Measurements from ENCODE around the gene OSBPL10. TPM values are rescaled to one million over a fixed set of nuclear protein-coding genes. Genes with fewer than 3 reads are reported as not detected.

OSBPL10 gene
- total RNA-seq, 1 donor = 29.0 TPM

GRCh38 chr3:31667582-31667981 lies 313.5 kb downstream of the OSBPL10 start:
- no peaks in the 10 kb centered on the region for H3K27me3 ChIP-seq (ENCODE audit: insufficient read depth, low read length)
- H3K9me3 ChIP-seq (ENCODE audit: low read depth, low read length) = no peaks in the 10 kb centered on the region
- no peak overlapping the region for H3K4me3 ChIP-seq (ENCODE audit: insufficient read depth, low read length)
- H3K4me1 ChIP-seq (ENCODE audit: insufficient read depth, low read length) = no peaks in the 10 kb centered on the region
- no peak overlapping the region for H3K4me2 ChIP-seq (ENCODE audit: insufficient read depth, low read length)
- no peak for TF ChIP-seq CTCF (IDR thresholded peaks at IDR 0.05; ENCODE audit: extremely low read depth, low read depth, low read length)
- no peak overlapping the region for H2AFZ ChIP-seq (ENCODE audit: low read length)
- no peak for DNase-seq (ENCODE audit: insufficient read length, low spot score, missing footprints)
- H3K79me2 ChIP-seq (ENCODE audit: insufficient read depth, low read length) = no peaks in the 10 kb centered on the region
- no peaks in the 10 kb centered on the region for H4K20me1 ChIP-seq (ENCODE audit: insufficient read depth, low read length)
- no peak overlapping the region for H3K27ac ChIP-seq (ENCODE audit: low read depth, low read length)
- no peaks in the 10 kb centered on the region for H3K36me3 ChIP-seq (ENCODE audit: insufficient read depth, low read length)

GRCh38 chr3:31664031-31664430 lies 317.0 kb downstream of the OSBPL10 start:
- Histone ChIP-seq H3K4me3 (ENCODE audit: insufficient read depth, low read length) (no peak overlapping the region), H3K9me3 (ENCODE audit: low read depth, low read length) (no peaks in the 10 kb centered on the region), H3K4me2 (ENCODE audit: insufficient read depth, low read length) (no peak overlapping the region), H3K27ac (ENCODE audit: low read depth, low read length) (no peak overlapping the region), H3K4me1 (ENCODE audit: insufficient read depth, low read length) (no peaks in the 10 kb centered on the region), H3K79me2 (ENCODE audit: insufficient read depth, low read length) (no peaks in the 10 kb centered on the region), H4K20me1 (ENCODE audit: insufficient read depth, low read length) (no peaks in the 10 kb centered on the region), H3K27me3 (ENCODE audit: insufficient read depth, low read length) (no peaks in the 10 kb centered on the region), H2AFZ (ENCODE audit: low read length) (no peak overlapping the region), H3K36me3 (ENCODE audit: insufficient read depth, low read length) (no peaks in the 10 kb centered on the region)
- no peak for DNase-seq (ENCODE audit: insufficient read length, low spot score, missing footprints)
- no peak for TF ChIP-seq CTCF (IDR thresholded peaks at IDR 0.05; ENCODE audit: extremely low read depth, low read depth, low read length)

- Histone ChIP-seq H2AFZ (ENCODE audit: low read length) (no peak overlapping the region), H3K36me3 (ENCODE audit: insufficient read depth, low read length) (no peaks in the 10 kb centered on the region), H3K27me3 (ENCODE audit: insufficient read depth, low read length) (no peaks in the 10 kb centered on the region), H3K79me2 (ENCODE audit: insufficient read depth, low read length) (no peaks in the 10 kb centered on the region), H3K4me2 (ENCODE audit: insufficient read depth, low read length) (no peak overlapping the region), H4K20me1 (ENCODE audit: insufficient read depth, low read length) (no peaks in the 10 kb centered on the region), H3K4me1 (ENCODE audit: insufficient read depth, low read length) (no peaks in the 10 kb centered on the region), H3K27ac (ENCODE audit: low read depth, low read length) (no peak overlapping the region), H3K4me3 (ENCODE audit: insufficient read depth, low read length) (no peak overlapping the region), H3K9me3 (ENCODE audit: low read depth, low read length) (no peaks in the 10 kb centered on the region)
- DNase-seq (ENCODE audit: insufficient read length, low spot score, missing footprints) = no peak
- no peak for TF ChIP-seq CTCF (IDR thresholded peaks at IDR 0.05; ENCODE audit: extremely low read depth, low read depth, low read length)
These were observed 318.9 kb downstream of the OSBPL10 start for GRCh38 chr3:31661993-31662670.

DNA sequence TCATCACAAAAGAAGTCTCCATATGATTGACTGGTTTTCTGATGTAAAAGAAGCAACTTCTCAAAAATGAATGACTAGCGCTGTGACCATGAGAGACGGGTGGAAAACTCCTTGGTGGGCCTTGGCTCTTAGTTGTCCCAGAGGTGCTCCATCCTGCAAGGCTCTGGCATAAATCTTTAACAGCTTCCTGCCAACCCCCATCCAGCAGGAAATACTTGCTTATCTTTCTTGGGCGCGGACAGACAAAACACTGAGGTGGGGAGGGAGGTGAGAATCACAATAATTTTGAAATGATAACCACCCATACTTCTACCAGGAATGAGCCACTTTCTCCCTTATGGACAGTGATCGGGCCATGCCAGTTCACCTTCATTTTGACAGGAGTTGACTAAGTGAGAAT lies 319.8 kb downstream of the OSBPL10 start:
- DNase-seq (ENCODE audit: insufficient read length, low spot score, missing footprints) = no peak
- TF ChIP-seq CTCF (IDR thresholded peaks at IDR 0.05; ENCODE audit: extremely low read depth, low read depth, low read length) = no peak

More for the DNA sequence above, 319.8 kb downstream of the OSBPL10 start:
- no peaks in the 10 kb centered on the region for H3K27me3 ChIP-seq (ENCODE audit: insufficient read depth, low read length)
- H3K4me1 ChIP-seq (ENCODE audit: insufficient read depth, low read length) = no peaks in the 10 kb centered on the region
- H3K79me2 ChIP-seq (ENCODE audit: insufficient read depth, low read length) = no peaks in the 10 kb centered on the region
- H4K20me1 ChIP-seq (ENCODE audit: insufficient read depth, low read length) = no peaks in the 10 kb centered on the region
- no peak overlapping the region for H3K4me3 ChIP-seq (ENCODE audit: insufficient read depth, low read length)
- H3K9me3 ChIP-seq (ENCODE audit: low read depth, low read length) = no peaks in the 10 kb centered on the region
- H2AFZ ChIP-seq (ENCODE audit: low read length) = no peak overlapping the region
- no peak overlapping the region for H3K27ac ChIP-seq (ENCODE audit: low read depth, low read length)
- no peaks in the 10 kb centered on the region for H3K36me3 ChIP-seq (ENCODE audit: insufficient read depth, low read length)
- no peak overlapping the region for H3K4me2 ChIP-seq (ENCODE audit: insufficient read depth, low read length)
